Medulla oblongata (tissue), 1 donor: ENCODE results near the gene TBC1D22A.
A peak's percentile ranks its signal among the peaks of the same experiment; 100 is the strongest.

Source experiments
- DNase-seq: peaks from one replicate; pipeline ENCODE4 v3.0.0-alpha.2; 2015; ENCODE audit errors: extremely low spot score

The TBC1D22A gene

GRCh38 chr22:46795845-46796565 is 33.6 kb downstream of the TBC1D22A start:
- DNase-seq: no peak

GRCh38 chr22:46796566-46797195 is 34.2 kb downstream of the TBC1D22A start:
- no peak for DNase-seq

- DNase-seq: no peak
Observed at GRCh38 chr22:46797355-46797754, 34.9 kb downstream of the TBC1D22A start.

GRCh38 chr22:46798041-46798365 is 35.6 kb downstream of the TBC1D22A start:
- DNase-seq: no peak

- DNase-seq: peak; percentile 72
Observed at GRCh38 chr22:46798366-46799350, 36.2 kb downstream of the TBC1D22A start.

- DNase-seq: no peak
Observed at GRCh38 chr22:46799626-46800025, 37.2 kb downstream of the TBC1D22A start.

- no peak for DNase-seq
Observed at GRCh38 chr22:46800102-46800857, 37.8 kb downstream of the TBC1D22A start.

- no peak for DNase-seq
Observed at GRCh38 chr22:46801331-46801811, 38.9 kb downstream of the TBC1D22A start.

GRCh38 chr22:46801826-46802607 is 39.6 kb downstream of the TBC1D22A start:
- DNase-seq: no peak

- no peak for DNase-seq
Observed at GRCh38 chr22:46802608-46803027, 40.2 kb downstream of the TBC1D22A start.

GRCh38 chr22:46803031-46803880 is 40.8 kb downstream of the TBC1D22A start:
- DNase-seq: no peak

GRCh38 chr22:46803936-46804335 is 41.5 kb downstream of the TBC1D22A start:
- no peak for DNase-seq

- DNase-seq: no peak
Observed at GRCh38 chr22:46806794-46807193, 44.3 kb downstream of the TBC1D22A start.

- no peak for DNase-seq
Observed at GRCh38 chr22:46807458-46807857, 45.0 kb downstream of the TBC1D22A start.

- DNase-seq: no peak
Observed at GRCh38 chr22:46809153-46809885, 46.9 kb downstream of the TBC1D22A start.

- DNase-seq: no peak
Observed at GRCh38 chr22:46810856-46811786, 48.7 kb downstream of the TBC1D22A start.

- DNase-seq: no peak
Observed at GRCh38 chr22:46812034-46812605, 49.7 kb downstream of the TBC1D22A start.

GRCh38 chr22:46812788-46813187 is 50.3 kb downstream of the TBC1D22A start:
- DNase-seq: no peak
